Activated naive CD4-positive, alpha-beta T cell treated with anti-CD3 and anti-CD28 coated beads, Interleukin-2, amount 50 U/mL, for 72 hours (primary cell): ENCODE results near the gene VCP. TPM values are rescaled to one million over a fixed set of nuclear protein-coding genes. Genes with fewer than 3 reads are reported as not detected.

Source experiments
- ATAC-seq, 2 donors: fragments of 150-1000 bp; cut with Tn5 transposase; 2 replicates each; pipeline ENCODE4 v1.10.0; 2021; ENCODE audit warnings: mild to moderate bottlenecking in 2 of 2, moderate library complexity in 2 of 2
- DNase-seq, 2 donors: peaks; one replicate each; pipeline ENCODE4 v3.0.0; 2021 to 2022; ENCODE audit warnings: low spot score in 2 of 2
- H3K27ac Mint-ChIP-seq, 2 donors: one replicate each; pipeline ENCODE4 v1.8.0; 2022; ENCODE audit warnings: mild to moderate bottlenecking in 2 of 2, mixed read lengths in 2 of 2
- H3K36me3 Mint-ChIP-seq, 2 donors: one replicate each; pipeline ENCODE4 v1.8.0; 2022; ENCODE audit warnings: mixed read lengths in 2 of 2
- H3K9me3 Mint-ChIP-seq, 2 donors: one replicate each; pipeline ENCODE4 v1.8.0; 2022; ENCODE audit warnings: mixed read lengths in 2 of 2
- total RNA-seq, 2 donors: library from RNA; stranded (reverse); gene quantifications; one replicate each; pipeline ENCODE4 v1.2.3, GENCODE V29; 2022

The VCP gene
- total RNA-seq, 2 donors from 2014 or later = 208 to 305 TPM

- no peak overlapping the region for H3K27ac Mint-ChIP-seq
- DNase-seq (no peak), ATAC-seq (no peak)
- no peaks in the 10 kb centered on the region for H3K9me3 Mint-ChIP-seq
- H3K36me3 Mint-ChIP-seq = peaks cover 16 to 18% of the 10 kb centered on the region in 2 donors
These were observed 33.9 kb upstream of the VCP start for GRCh38 chr9:35106343-35106730.

GRCh38 chr9:35105571-35106342 is 33.3 kb upstream of the VCP start:
- no peak for DNase-seq
- peaks cover 22 to 24% of the 10 kb centered on the region in 2 donors for H3K36me3 Mint-ChIP-seq
- no peak for ATAC-seq
- H3K9me3 Mint-ChIP-seq = no peaks in the 10 kb centered on the region
- H3K27ac Mint-ChIP-seq = peak overlapping the region in 1 of 2 donors; percentile 45

GRCh38 chr9:35105126-35105525 is 32.7 kb upstream of the VCP start:
- Mint-ChIP-seq H3K36me3 (peaks cover 28 to 30% of the 10 kb centered on the region in 2 donors), H3K27ac (no peak overlapping the region), H3K9me3 (no peaks in the 10 kb centered on the region)
- no peak for DNase-seq
- no peak for ATAC-seq

GRCh38 chr9:35104586-35104985 is 32.2 kb upstream of the VCP start:
- peaks cover 28 to 33% of the 10 kb centered on the region in 2 donors for H3K36me3 Mint-ChIP-seq
- DNase-seq (no peak), ATAC-seq (no peak)
- no peaks in the 10 kb centered on the region for H3K9me3 Mint-ChIP-seq
- peak overlapping the region in 1 of 2 donors; percentile 94 for H3K27ac Mint-ChIP-seq

GRCh38 chr9:35103660-35104191 is 31.3 kb upstream of the VCP start:
- peak overlapping the region; percentile 94 to 95 for H3K27ac Mint-ChIP-seq
- no peaks in the 10 kb centered on the region for H3K9me3 Mint-ChIP-seq
- DNase-seq = no peak
- H3K36me3 Mint-ChIP-seq = peaks cover 28 to 33% of the 10 kb centered on the region in 2 donors
- no peak for ATAC-seq

GRCh38 chr9:35102769-35103659 is 30.6 kb upstream of the VCP start, which contains the start of gene STOML2:
STOML2 (minus strand) TSS chr9:35103131; CDS start chr9:35103094, 37 bp downstream.
- peak; percentile 82 to 94 for DNase-seq
- Mint-ChIP-seq H3K36me3 (peaks cover 28 to 33% of the 10 kb centered on the region in 2 donors), H3K27ac (peak within 1 kb of the TSS; percentile 94 to 95)

GRCh38 chr9:35102465-35102768 is 30.0 kb upstream of the VCP start:
- DNase-seq = no peak
- ATAC-seq = peak in 1 of 2 donors; percentile 1
- no peaks in the 10 kb centered on the region for H3K9me3 Mint-ChIP-seq
- H3K27ac Mint-ChIP-seq = peak overlapping the region; percentile 94 to 95
- peaks cover 28 to 33% of the 10 kb centered on the region in 2 donors for H3K36me3 Mint-ChIP-seq

More at GRCh38 chr9:35102769-35103659, 30.6 kb upstream of the VCP start, which contains the start of gene STOML2:
- peak; percentile 98 to 99 for ATAC-seq
- H3K9me3 Mint-ChIP-seq = no peaks in the 10 kb centered on the region

- peaks cover 20 to 33% of the 10 kb centered on the region in 2 donors for H3K36me3 Mint-ChIP-seq
- DNase-seq (no peak), ATAC-seq (no peak)
- peak overlapping the region in 1 of 2 donors; percentile 94 for H3K27ac Mint-ChIP-seq
- no peaks in the 10 kb centered on the region for H3K9me3 Mint-ChIP-seq
These were observed 25.1 kb upstream of the VCP start for GRCh38 chr9:35097573-35097972.

- no peaks in the 10 kb centered on the region for H3K9me3 Mint-ChIP-seq
- H3K27ac Mint-ChIP-seq = peak within 1 kb of the TSS; percentile 91 to 94
- DNase-seq (peak; percentile 91 to 96), ATAC-seq (peak; percentile 91 to 92)
- peaks cover 11 to 20% of the 10 kb centered on the region in 2 donors for H3K36me3 Mint-ChIP-seq
These were observed 23.8 kb upstream of the VCP start, which contains the start of gene PIGO for GRCh38 chr9:35096035-35096849. PIGO (minus strand) TSS chr9:35096591; CDS start chr9:35095565, 1,026 bp downstream.

- Mint-ChIP-seq H3K27ac (no peak overlapping the region), H3K36me3 (peaks cover 0 to 15% of the 10 kb centered on the region in 2 donors), H3K9me3 (no peaks in the 10 kb centered on the region)
- DNase-seq (no peak), ATAC-seq (no peak)
These were observed 19.1 kb upstream of the VCP start for GRCh38 chr9:35091536-35091935.

- ATAC-seq = no peak
- H3K9me3 Mint-ChIP-seq = no peaks in the 10 kb centered on the region
- H3K27ac Mint-ChIP-seq = peak overlapping the region; percentile 21 to 62
- H3K36me3 Mint-ChIP-seq = peaks cover 0 to 12% of the 10 kb centered on the region in 2 donors
- DNase-seq = no peak
These were observed 17.0 kb upstream of the VCP start for GRCh38 chr9:35089434-35089833.

- H3K36me3 Mint-ChIP-seq = peaks cover 2 to 10% of the 10 kb centered on the region in 2 donors
- ATAC-seq (no peak), DNase-seq (no peak)
- H3K9me3 Mint-ChIP-seq = no peaks in the 10 kb centered on the region
- peak overlapping the region in 1 of 2 donors; percentile 8 for H3K27ac Mint-ChIP-seq
These were observed 12.7 kb upstream of the VCP start for GRCh38 chr9:35085078-35085477.

- ATAC-seq = peak; percentile 91 to 95
- peak; percentile 77 to 92 for DNase-seq
- Mint-ChIP-seq H3K9me3 (no peaks in the 10 kb centered on the region), H3K36me3 (peaks cover 40 to 47% of the 10 kb centered on the region in 2 donors), H3K27ac (peak within 1 kb of the TSS; percentile 99)
These were observed 7.3 kb upstream of the VCP start, which contains the start of gene FANCG for GRCh38 chr9:35079426-35080341. FANCG (minus strand) TSS chr9:35079942; CDS start chr9:35079524, 418 bp downstream.

- no peak for DNase-seq
- peak overlapping the region; percentile 92 to 99 for H3K27ac Mint-ChIP-seq
- ATAC-seq = peak in 1 of 2 donors; percentile 21
- peaks cover 46 to 47% of the 10 kb centered on the region in 2 donors for H3K36me3 Mint-ChIP-seq
- no peaks in the 10 kb centered on the region for H3K9me3 Mint-ChIP-seq
These were observed 6.6 kb upstream of the VCP start for GRCh38 chr9:35079041-35079425.

GRCh38 chr9:35078066-35078465 is 5.6 kb upstream of the VCP start:
- Mint-ChIP-seq H3K27ac (peak overlapping the region; percentile 92 to 99), H3K9me3 (no peaks in the 10 kb centered on the region), H3K36me3 (peaks cover 47 to 55% of the 10 kb centered on the region in 2 donors)
- no peak for DNase-seq
- ATAC-seq = no peak
